Natural killer cell treated with Interleukin-12 subunit alpha and Interleukin-12 subunit beta and Interleukin-15 and Interleukin-18, amount 100 ng/mL, for 72 hours (primary cell): ENCODE data around the gene BNC1. TPM values are rescaled to one million over a fixed set of nuclear protein-coding genes. Genes with fewer than 3 reads are reported as not detected.

Experiments
- ATAC-seq, 2 donors: fragments of 150-1000 bp; cut with Tn5 transposase in 1 of 2; sonication (Bioruptor Pico), chemical (Tn5 transposase) in 1 of 2; 2 replicates each; pipeline ENCODE4 v1.10.0; 2021
- DNase-seq: peaks from one replicate; pipeline ENCODE4 v3.0.0; 2022; ENCODE audit warnings: low spot score
- H3K27ac Mint-ChIP-seq, 2 donors: 1 replicate in 1 of 2; 2 replicates in 1 of 2; pipeline ENCODE4 v1.8.0; 2022; ENCODE audit warnings: mixed read lengths in 2 of 2, mild to moderate bottlenecking in 1 of 2, moderate library complexity in 1 of 2
- H3K27me3 Mint-ChIP-seq, 2 donors: 1 replicate in 1 of 2; 2 replicates in 1 of 2; pipeline ENCODE4 v1.8.0; 2022; ENCODE audit warnings: mixed read lengths in 2 of 2
- H3K36me3 Mint-ChIP-seq: one replicate; pipeline ENCODE4 v1.8.0; 2022; ENCODE audit warnings: mixed read lengths
- H3K4me1 Mint-ChIP-seq, 2 donors: 1 replicate in 1 of 2; 2 replicates in 1 of 2; pipeline ENCODE4 v1.8.0; 2022; ENCODE audit warnings: low read depth in 2 of 2, mixed read lengths in 2 of 2, mild to moderate bottlenecking in 1 of 2
- H3K4me3 Mint-ChIP-seq: one replicate; pipeline ENCODE4 v1.8.0; 2022; ENCODE audit warnings: mixed read lengths
- H3K9me3 Mint-ChIP-seq: 2 replicates; pipeline ENCODE4 v1.8.0; 2022; ENCODE audit warnings: mixed read lengths
- total RNA-seq, 2 donors: library from RNA; stranded (reverse); gene quantifications; one replicate each; pipeline ENCODE4 v1.2.3, GENCODE V29; 2022

Gene BNC1
- total RNA-seq, 2 donors from 2014 or later, result not detected

DNA sequence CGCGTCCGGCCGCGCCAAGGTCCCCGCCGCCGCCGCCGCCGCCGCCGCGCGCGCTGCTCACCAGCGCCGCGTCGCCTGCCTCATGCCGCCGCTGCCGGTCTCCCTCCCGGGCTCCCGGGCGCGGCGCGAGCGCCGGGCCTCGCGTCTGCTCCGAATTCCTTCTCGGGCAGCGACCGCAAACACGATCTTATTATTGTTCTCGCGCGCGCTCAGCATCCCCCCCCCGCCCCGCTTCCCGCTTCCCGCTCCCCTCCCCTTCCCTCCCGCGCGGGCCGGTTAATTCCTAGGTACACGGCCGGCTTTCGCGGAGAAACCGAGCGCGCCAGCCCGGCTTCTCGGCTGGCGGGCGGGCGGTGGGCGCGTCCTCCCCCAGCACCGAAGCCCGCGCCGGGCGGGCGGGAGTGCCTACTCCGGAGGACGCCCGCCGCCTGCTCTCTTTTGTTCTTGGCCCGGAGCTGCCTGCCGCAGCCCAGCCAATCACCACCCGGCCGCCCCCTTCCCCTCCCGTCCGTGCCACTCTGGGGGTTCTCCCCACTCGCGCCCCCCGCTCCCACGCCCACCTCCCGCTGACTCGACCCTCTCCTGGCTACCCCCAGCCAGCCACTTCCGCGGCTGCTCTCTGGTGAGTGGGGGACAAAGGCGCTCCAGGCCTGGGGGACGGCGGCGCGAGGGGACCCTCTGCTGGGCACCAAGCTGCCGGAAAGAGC, 76.7 kb downstream of the BNC1 start, which contains the start of gene HDGFL3:
HDGFL3 (minus strand) TSS at position 164 of the 707 bp plus-strand sequence. CDS start 409 bp downstream, outside the sequence.
- DNase-seq, result peak; percentile 75
- peak; percentile 77 to 80 for ATAC-seq
- Mint-ChIP-seq H3K4me1 (peaks cover 17 to 32% of the 10 kb centered on the region in 2 donors), H3K27me3 (peaks cover 0 to 3% of the 10 kb centered on the region in 2 donors), H3K4me3 (peak within 1 kb of the TSS; percentile 96), H3K27ac (peak within 1 kb of the TSS; percentile 90 to 97), H3K36me3 (peaks cover 9% of the 10 kb centered on the region), H3K9me3 (no peaks in the 10 kb centered on the region)

DNA sequence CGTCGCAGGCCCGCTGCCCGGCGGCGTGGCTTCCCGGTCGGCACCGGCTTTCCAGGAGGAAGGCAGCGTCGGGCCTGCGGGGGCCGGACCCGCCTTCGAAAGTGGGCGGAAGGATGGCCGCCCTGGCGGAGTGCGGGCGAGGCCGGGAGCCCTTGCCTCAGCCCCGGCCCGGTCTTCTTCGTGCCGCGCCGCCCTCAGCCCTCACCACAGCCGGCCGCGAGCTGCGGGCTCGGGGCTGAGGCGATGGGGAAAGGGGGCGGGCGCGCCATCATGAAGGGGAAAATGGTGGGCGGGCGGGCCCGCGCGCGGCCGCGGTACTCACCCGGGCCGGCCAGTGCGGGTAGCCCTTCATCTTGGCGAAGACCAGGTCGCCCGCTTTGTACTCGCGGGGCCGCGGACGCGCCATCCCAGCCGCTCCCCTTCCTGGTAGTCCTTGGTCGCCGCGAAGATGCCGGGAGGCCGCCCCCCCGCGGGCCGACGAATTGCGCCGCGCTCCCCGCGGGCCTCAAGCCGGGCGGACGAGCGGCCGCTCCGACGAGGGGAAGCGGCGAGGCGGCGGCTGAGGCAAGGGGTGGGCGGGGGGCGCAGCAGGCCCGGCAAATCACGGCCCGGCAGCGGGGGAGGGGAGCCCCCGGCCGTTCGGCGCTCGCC, 77.3 kb downstream of the BNC1 start:
- Mint-ChIP-seq H3K36me3 (peaks cover 9% of the 10 kb centered on the region), H3K4me1 (peaks cover 22 to 39% of the 10 kb centered on the region in 2 donors), H3K4me3 (peak overlapping the region; percentile 96), H3K27me3 (no peaks in the 10 kb centered on the region), H3K27ac (peak overlapping the region; percentile 90 to 97), H3K9me3 (no peaks in the 10 kb centered on the region)
- peak; percentile 70 for DNase-seq
- ATAC-seq, result peak; percentile 62 to 77

DNA sequence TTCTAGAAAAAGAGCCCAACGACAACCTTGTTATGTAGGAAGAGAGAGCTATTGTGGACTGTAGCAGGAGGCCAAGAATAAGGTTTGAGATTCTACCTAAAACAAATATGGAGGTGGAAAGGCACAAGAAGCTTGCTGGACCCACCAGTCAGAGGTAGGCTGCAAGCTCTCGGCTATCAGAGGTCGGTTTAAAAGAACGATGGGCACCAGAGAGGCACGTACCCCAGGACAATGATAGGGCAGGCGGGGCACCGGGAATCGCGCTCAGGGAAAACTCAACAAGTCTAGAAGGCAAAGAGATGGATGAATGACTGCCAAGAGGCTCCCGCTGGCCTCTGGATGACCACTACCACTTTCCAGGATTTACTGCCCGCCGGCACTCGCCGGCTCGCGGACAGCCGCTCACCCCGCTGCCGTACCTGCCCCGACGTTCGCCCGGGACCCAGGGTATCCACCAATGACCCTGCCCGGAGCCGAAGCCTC, 77.9 kb downstream of the BNC1 start:
- H3K27ac Mint-ChIP-seq, result peak overlapping the region; percentile 90 to 97
- DNase-seq (no peak), ATAC-seq (no peak)
- H3K4me3 Mint-ChIP-seq, result peak overlapping the region; percentile 96
- peaks cover 9% of the 10 kb centered on the region for H3K36me3 Mint-ChIP-seq
- peaks cover 27 to 44% of the 10 kb centered on the region in 2 donors for H3K4me1 Mint-ChIP-seq
- H3K27me3 Mint-ChIP-seq, result no peaks in the 10 kb centered on the region
- H3K9me3 Mint-ChIP-seq, result no peaks in the 10 kb centered on the region

Other genes with a start within 250 kb of the BNC1 start
- 10 to 100 TPM; 63.3 to 71.9 TPM for gene BTBD1, start 217.4 kb downstream of the BNC1 start, total RNA-seq
- gene TM6SF1, start 177.0 kb downstream of the BNC1 start, total RNA-seq, result 10 to 100 TPM; 15.0 to 23.7 TPM
- 10 to 100 TPM; 83.1 to 94.7 TPM for gene HDGFL3, start 76.8 kb downstream of the BNC1 start, total RNA-seq
- not detected for gene SH3GL3, start 162.7 kb upstream of the BNC1 start, total RNA-seq